GM12873 (cell line): ENCODE measurements around the gene LGALS3.

Source experiments
- CTCF ChIP-seq: IDR thresholded peaks from 2 replicates; pipeline ENCODE4 v1.5.1; 2012; ENCODE audit warnings: low read depth, mild to moderate bottlenecking, moderate library complexity, low read length, control low read depth; ENCODE audit not compliant: insufficient read depth; ENCODE audit errors: missing control alignments

Gene LGALS3

GRCh38 chr14:55116246-55117030, 12.6 kb upstream of the LGALS3 start:
- no peak for TF ChIP-seq CTCF

- TF ChIP-seq CTCF: no peak
Observed at GRCh38 chr14:55117803-55118441, 11.1 kb upstream of the LGALS3 start.

- no peak for TF ChIP-seq CTCF
Observed at GRCh38 chr14:55118761-55119160, 10.3 kb upstream of the LGALS3 start.

GRCh38 chr14:55120571-55121495, 8.2 kb upstream of the LGALS3 start:
- no peak for TF ChIP-seq CTCF

GRCh38 chr14:55121628-55122439, 7.2 kb upstream of the LGALS3 start:
- TF ChIP-seq CTCF: no peak

- TF ChIP-seq CTCF: no peak
Observed at GRCh38 chr14:55122440-55122986, 6.5 kb upstream of the LGALS3 start.
